NB4 (cell line): ENCODE data around the gene TBC1D14.

ENCODE experiments used
- POLR2A ChIP-seq: IDR thresholded peaks from 2 replicates; pipeline ENCODE4 v1.6.1; 2011; ENCODE audit warnings: mild to moderate bottlenecking; ENCODE audit not compliant: insufficient read length; ENCODE audit errors: extremely low read depth
- TF ChIP-seq, protein P1 (sequence below): IDR thresholded peaks from one replicate; pipeline ENCODE4 v1.5.1; 2012; ENCODE audit warnings: low read depth, low read length

DNA sequence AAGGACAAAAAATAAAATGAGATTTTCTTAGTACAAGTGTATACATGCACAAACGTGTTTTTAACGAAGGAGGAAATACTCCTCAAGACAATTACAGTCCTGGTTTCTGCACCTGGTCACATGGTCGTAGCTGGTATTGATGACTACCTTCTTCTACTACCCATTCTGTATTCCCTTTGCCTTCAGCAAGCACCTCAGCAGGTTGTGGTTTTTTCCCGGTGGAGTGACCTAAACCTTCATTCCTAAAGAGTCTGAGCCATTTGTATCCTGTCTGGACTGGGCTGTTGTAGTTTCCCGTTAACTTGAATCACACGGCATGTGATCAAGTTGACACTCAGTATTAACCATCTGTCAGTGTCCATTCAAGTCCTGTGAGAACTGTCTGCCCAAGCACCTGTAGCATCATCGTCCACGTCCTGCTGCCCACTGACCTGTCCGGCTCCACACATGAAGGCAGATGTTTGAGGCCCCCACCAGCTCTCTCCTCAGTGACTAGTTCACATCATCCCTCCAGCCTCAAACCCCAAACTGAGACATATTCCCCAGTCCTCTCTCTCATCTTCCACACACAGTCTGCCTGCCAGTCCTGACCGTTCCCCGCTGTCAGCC, 31.1 kb upstream of the TBC1D14 start:
- no peak for TF ChIP-seq POLR2A
- TF ChIP-seq, protein P1, sequence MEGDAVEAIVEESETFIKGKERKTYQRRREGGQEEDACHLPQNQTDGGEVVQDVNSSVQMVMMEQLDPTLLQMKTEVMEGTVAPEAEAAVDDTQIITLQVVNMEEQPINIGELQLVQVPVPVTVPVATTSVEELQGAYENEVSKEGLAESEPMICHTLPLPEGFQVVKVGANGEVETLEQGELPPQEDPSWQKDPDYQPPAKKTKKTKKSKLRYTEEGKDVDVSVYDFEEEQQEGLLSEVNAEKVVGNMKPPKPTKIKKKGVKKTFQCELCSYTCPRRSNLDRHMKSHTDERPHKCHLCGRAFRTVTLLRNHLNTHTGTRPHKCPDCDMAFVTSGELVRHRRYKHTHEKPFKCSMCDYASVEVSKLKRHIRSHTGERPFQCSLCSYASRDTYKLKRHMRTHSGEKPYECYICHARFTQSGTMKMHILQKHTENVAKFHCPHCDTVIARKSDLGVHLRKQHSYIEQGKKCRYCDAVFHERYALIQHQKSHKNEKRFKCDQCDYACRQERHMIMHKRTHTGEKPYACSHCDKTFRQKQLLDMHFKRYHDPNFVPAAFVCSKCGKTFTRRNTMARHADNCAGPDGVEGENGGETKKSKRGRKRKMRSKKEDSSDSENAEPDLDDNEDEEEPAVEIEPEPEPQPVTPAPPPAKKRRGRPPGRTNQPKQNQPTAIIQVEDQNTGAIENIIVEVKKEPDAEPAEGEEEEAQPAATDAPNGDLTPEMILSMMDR, result no peak
